Activated T-cell treated with anti-CD3 and anti-CD28 coated beads, Interleukin-2, amount 50 U/mL, for 4 hours (primary cell): ENCODE data around the gene CCSAP. TPM values are rescaled to one million over a fixed set of nuclear protein-coding genes. Genes with fewer than 3 reads are reported as not detected.
"Not testable (repeated sequence)": the region's sequence is repeated elsewhere in the genome, so short reads cannot be mapped to it uniquely, and the experiment has no call there.

ENCODE experiments used
- ATAC-seq, 2 donors: fragments of 200-7000 bp; cut with Tn5 transposase; one replicate each; pipeline ENCODE4 v1.10.0; 2021
- DNase-seq: peaks from one replicate; pipeline ENCODE4 v3.0.0-alpha.2; 2020
- H3K27me3 Mint-ChIP-seq: one replicate; pipeline ENCODE4 v1.8.0; 2021; ENCODE audit warnings: low read depth, mixed read lengths
- H3K36me3 Mint-ChIP-seq: one replicate; pipeline ENCODE4 v1.8.0; 2022; ENCODE audit warnings: mixed read lengths; ENCODE audit not compliant: insufficient read depth
- H3K4me1 Mint-ChIP-seq: one replicate; pipeline ENCODE4 v1.8.0; 2021; ENCODE audit warnings: low read depth, mixed read lengths
- H3K4me3 Mint-ChIP-seq: one replicate; pipeline ENCODE4 v1.8.0; 2021; ENCODE audit warnings: mild to moderate bottlenecking, moderate library complexity, mixed read lengths
- H3K9me3 Mint-ChIP-seq: one replicate; pipeline ENCODE4 v1.8.0; 2021; ENCODE audit warnings: mixed read lengths
- total RNA-seq, 3 donors: library from RNA; stranded (reverse); gene quantifications; one replicate each; pipeline ENCODE4 v1.2.1, GENCODE V29; 2021

CCSAP gene
- total RNA-seq, 3 donors from 2014 or later: 3.1 to 4.1 (median 3.6) TPM

GRCh38 chr1:229344937-229345684, 2.3 kb upstream of the CCSAP start:
- peaks cover 5% of the 10 kb centered on the region for H3K27me3 Mint-ChIP-seq
- no peak for ATAC-seq
- DNase-seq: no peak
- peaks cover 23% of the 10 kb centered on the region for H3K4me1 Mint-ChIP-seq
- no peaks in the 10 kb centered on the region for H3K9me3 Mint-ChIP-seq
- no peak overlapping the region for H3K4me3 Mint-ChIP-seq
- no peaks in the 10 kb centered on the region for H3K36me3 Mint-ChIP-seq

- Mint-ChIP-seq H3K27me3 (peaks cover 5% of the 10 kb centered on the region), H3K4me1 (peaks cover 32% of the 10 kb centered on the region), H3K4me3 (peak overlapping the region; percentile 79), H3K9me3 (no peaks in the 10 kb centered on the region), H3K36me3 (no peaks in the 10 kb centered on the region)
- no peak for DNase-seq
- no peak for ATAC-seq
These were observed 1.3 kb upstream of the CCSAP start for GRCh38 chr1:229344139-229344538.

GRCh38 chr1:229341774-229342655, 832 bp downstream of the CCSAP start:
- peaks cover 49% of the 10 kb centered on the region for H3K4me1 Mint-ChIP-seq
- no peaks in the 10 kb centered on the region for H3K9me3 Mint-ChIP-seq
- DNase-seq: peak; percentile 73
- peaks cover 3% of the 10 kb centered on the region for H3K36me3 Mint-ChIP-seq
- ATAC-seq: peak; percentile 82
- H3K27me3 Mint-ChIP-seq: peaks cover 5% of the 10 kb centered on the region
- peak overlapping the region; percentile 90 for H3K4me3 Mint-ChIP-seq

- no peak for ATAC-seq
- H3K4me1 Mint-ChIP-seq: peaks cover 49% of the 10 kb centered on the region
- peaks cover 3% of the 10 kb centered on the region for H3K27me3 Mint-ChIP-seq
- peak overlapping the region; percentile 90 for H3K4me3 Mint-ChIP-seq
- peaks cover 4% of the 10 kb centered on the region for H3K36me3 Mint-ChIP-seq
- no peak for DNase-seq
- H3K9me3 Mint-ChIP-seq: no peaks in the 10 kb centered on the region
These were observed 2.4 kb downstream of the CCSAP start for GRCh38 chr1:229340496-229340895.

GRCh38 chr1:229339520-229339919, 3.3 kb downstream of the CCSAP start:
- ATAC-seq: no peak
- peaks cover 8% of the 10 kb centered on the region for H3K36me3 Mint-ChIP-seq

GRCh38 chr1:229339086-229339485, 3.8 kb downstream of the CCSAP start:
- H3K36me3 Mint-ChIP-seq: peaks cover 10% of the 10 kb centered on the region
- peak overlapping the region; percentile 4 for H3K4me3 Mint-ChIP-seq
- H3K4me1 Mint-ChIP-seq: peaks cover 46% of the 10 kb centered on the region
- no peak for ATAC-seq
- H3K27me3 Mint-ChIP-seq: no peaks in the 10 kb centered on the region
- peaks cover 7% of the 10 kb centered on the region for H3K9me3 Mint-ChIP-seq
- no peak for DNase-seq

More at GRCh38 chr1:229339520-229339919, 3.3 kb downstream of the CCSAP start:
- Mint-ChIP-seq H3K4me3 (peak overlapping the region; percentile 4), H3K9me3 (peaks cover 3% of the 10 kb centered on the region), H3K27me3 (no peaks in the 10 kb centered on the region), H3K4me1 (peaks cover 49% of the 10 kb centered on the region)
- DNase-seq: no peak

- DNase-seq (no peak), ATAC-seq (no peak)
- H3K36me3 Mint-ChIP-seq: peaks cover 10% of the 10 kb centered on the region
These were observed 6.5 kb downstream of the CCSAP start for GRCh38 chr1:229336345-229336744.

GRCh38 chr1:229334716-229335115, 8.1 kb downstream of the CCSAP start:
- ATAC-seq (no peak), DNase-seq (no peak)
- no peak overlapping the region for H3K4me3 Mint-ChIP-seq
- H3K27me3 Mint-ChIP-seq: no peaks in the 10 kb centered on the region
- peaks cover 22% of the 10 kb centered on the region for H3K4me1 Mint-ChIP-seq
- peaks cover 13% of the 10 kb centered on the region for H3K36me3 Mint-ChIP-seq
- H3K9me3 Mint-ChIP-seq: peaks cover 7% of the 10 kb centered on the region

More at GRCh38 chr1:229336345-229336744, 6.5 kb downstream of the CCSAP start:
- Mint-ChIP-seq H3K4me3 (no peak overlapping the region), H3K27me3 (no peaks in the 10 kb centered on the region), H3K4me1 (peaks cover 36% of the 10 kb centered on the region), H3K9me3 (peaks cover 7% of the 10 kb centered on the region)

GRCh38 chr1:229334269-229334668, 8.6 kb downstream of the CCSAP start:
- ATAC-seq (no peak), DNase-seq (no peak)
- Mint-ChIP-seq H3K9me3 (peaks cover 7% of the 10 kb centered on the region), H3K4me3 (no peak overlapping the region), H3K27me3 (no peaks in the 10 kb centered on the region), H3K4me1 (peaks cover 18% of the 10 kb centered on the region), H3K36me3 (peaks cover 13% of the 10 kb centered on the region)

GRCh38 chr1:229328598-229329362, 14.1 kb downstream of the CCSAP start:
- H3K9me3 Mint-ChIP-seq: no peaks in the 10 kb centered on the region
- H3K4me1 Mint-ChIP-seq: peaks cover 30% of the 10 kb centered on the region
- H3K36me3 Mint-ChIP-seq: peaks cover 13% of the 10 kb centered on the region
- DNase-seq (no peak), ATAC-seq (no peak)
- no peaks in the 10 kb centered on the region for H3K27me3 Mint-ChIP-seq
- no peak overlapping the region for H3K4me3 Mint-ChIP-seq

- not testable (repeated sequence) for H3K4me3 Mint-ChIP-seq, H3K9me3 Mint-ChIP-seq, H3K27me3 Mint-ChIP-seq, DNase-seq
- H3K4me1 Mint-ChIP-seq: peaks cover 31% of the 10 kb centered on the region
- H3K36me3 Mint-ChIP-seq: peaks cover 17% of the 10 kb centered on the region
- peak in 1 of 2 donors; percentile 50 for ATAC-seq
These were observed 15.1 kb downstream of the CCSAP start for GRCh38 chr1:229327765-229328164.

GRCh38 chr1:229326601-229327000, 16.2 kb downstream of the CCSAP start:
- ATAC-seq (no peak), DNase-seq (no peak)
- no peaks in the 10 kb centered on the region for H3K9me3 Mint-ChIP-seq
- H3K4me3 Mint-ChIP-seq: peak overlapping the region; percentile 11
- peaks cover 31% of the 10 kb centered on the region for H3K4me1 Mint-ChIP-seq
- peaks cover 21% of the 10 kb centered on the region for H3K36me3 Mint-ChIP-seq
- H3K27me3 Mint-ChIP-seq: no peaks in the 10 kb centered on the region

GRCh38 chr1:229325853-229326487, 16.9 kb downstream of the CCSAP start:
- Mint-ChIP-seq H3K27me3 (no peaks in the 10 kb centered on the region), H3K36me3 (peaks cover 22% of the 10 kb centered on the region), H3K4me3 (peak overlapping the region; percentile 27), H3K4me1 (peaks cover 31% of the 10 kb centered on the region), H3K9me3 (no peaks in the 10 kb centered on the region)
- no peak for DNase-seq
- peak in 1 of 2 donors; percentile 14 for ATAC-seq

- Mint-ChIP-seq H3K36me3 (peaks cover 22% of the 10 kb centered on the region), H3K9me3 (no peaks in the 10 kb centered on the region), H3K4me1 (peaks cover 31% of the 10 kb centered on the region), H3K4me3 (peak overlapping the region; percentile 27), H3K27me3 (no peaks in the 10 kb centered on the region)
- ATAC-seq: no peak
- no peak for DNase-seq
These were observed 17.4 kb downstream of the CCSAP start for GRCh38 chr1:229325401-229325800.
